Keratinocyte (primary cell): ENCODE measurements around the gene TBC1D3B.

Experiments used
- EZH2 ChIP-seq: IDR thresholded peaks from one replicate; pipeline ENCODE4 v1.6.1; 2012; ENCODE audit warnings: inconsistent platforms, mild to moderate bottlenecking, low read length, moderate library complexity
- TF ChIP-seq, protein P1 (sequence below), 3 experiments: IDR thresholded peaks in 1 of 3; conservative IDR thresholded peaks in 1 of 3; optimal IDR thresholded peaks in 1 of 3; 2 replicates in 2 of 3; 3 replicates in 1 of 3; pipeline versions ENCODE3 to v1.5.1; 2011; ENCODE audit warnings: low read length in 3 of 3, mild to moderate bottlenecking in 3 of 3, moderate library complexity in 2 of 3, control low read depth in 1 of 3, inconsistent platforms in 1 of 3; ENCODE audit not compliant: insufficient read depth in 2 of 3; ENCODE audit errors: extremely low read depth in 1 of 3

DNA sequence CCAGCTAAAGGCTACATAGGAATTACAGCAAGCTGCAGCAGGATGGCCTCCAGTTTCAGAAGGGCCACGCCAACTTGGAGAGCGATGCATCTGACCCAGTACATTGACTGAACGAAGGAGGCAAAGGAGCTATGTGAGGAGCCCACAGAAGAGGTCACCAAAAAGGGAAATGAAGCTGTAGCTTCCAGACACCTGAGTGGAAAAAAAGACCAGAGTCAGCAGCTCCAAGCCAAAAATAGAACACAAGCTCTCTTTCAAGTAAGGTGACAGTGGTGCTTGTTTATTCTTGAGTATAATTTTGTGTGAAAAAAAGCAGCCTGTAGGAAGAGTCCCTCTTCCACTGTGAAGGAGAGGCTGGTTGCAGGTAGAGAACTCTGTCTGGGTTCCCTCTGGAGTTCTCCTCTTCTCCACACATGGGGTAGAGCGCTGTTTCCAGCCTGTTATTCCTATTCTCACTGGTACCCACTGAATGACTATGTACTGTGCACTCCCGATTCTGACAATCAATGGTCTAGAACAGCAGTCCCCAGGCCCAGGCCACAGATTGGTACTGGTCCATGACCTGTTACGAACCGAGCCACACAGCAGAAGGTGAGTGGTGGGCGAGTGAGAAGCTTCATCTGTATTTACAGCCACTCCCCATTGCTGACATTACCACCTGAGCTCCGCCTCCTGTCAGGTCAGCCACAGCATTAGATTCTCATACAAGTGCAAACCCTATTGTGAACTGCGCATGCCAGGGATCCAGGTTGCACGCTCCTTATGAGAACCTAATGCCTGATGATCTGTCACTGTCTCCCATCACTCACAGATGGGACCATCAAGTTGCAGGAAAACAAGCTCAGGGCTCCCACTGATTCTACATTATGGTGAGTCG is 57.7 kb downstream of the TBC1D3B start:
- TF ChIP-seq EZH2: no peak
- TF ChIP-seq, protein P1, sequence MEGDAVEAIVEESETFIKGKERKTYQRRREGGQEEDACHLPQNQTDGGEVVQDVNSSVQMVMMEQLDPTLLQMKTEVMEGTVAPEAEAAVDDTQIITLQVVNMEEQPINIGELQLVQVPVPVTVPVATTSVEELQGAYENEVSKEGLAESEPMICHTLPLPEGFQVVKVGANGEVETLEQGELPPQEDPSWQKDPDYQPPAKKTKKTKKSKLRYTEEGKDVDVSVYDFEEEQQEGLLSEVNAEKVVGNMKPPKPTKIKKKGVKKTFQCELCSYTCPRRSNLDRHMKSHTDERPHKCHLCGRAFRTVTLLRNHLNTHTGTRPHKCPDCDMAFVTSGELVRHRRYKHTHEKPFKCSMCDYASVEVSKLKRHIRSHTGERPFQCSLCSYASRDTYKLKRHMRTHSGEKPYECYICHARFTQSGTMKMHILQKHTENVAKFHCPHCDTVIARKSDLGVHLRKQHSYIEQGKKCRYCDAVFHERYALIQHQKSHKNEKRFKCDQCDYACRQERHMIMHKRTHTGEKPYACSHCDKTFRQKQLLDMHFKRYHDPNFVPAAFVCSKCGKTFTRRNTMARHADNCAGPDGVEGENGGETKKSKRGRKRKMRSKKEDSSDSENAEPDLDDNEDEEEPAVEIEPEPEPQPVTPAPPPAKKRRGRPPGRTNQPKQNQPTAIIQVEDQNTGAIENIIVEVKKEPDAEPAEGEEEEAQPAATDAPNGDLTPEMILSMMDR (optimal IDR thresholded peaks at IDR 0.05 in 1 of 3, IDR thresholded peaks at IDR 0.05 in 1 of 3, conservative IDR thresholded peaks at IDR 0.05 in 1 of 3; ENCODE audit: extremely low read depth in 1 of 3, insufficient read depth in 2 of 3, low read length in 3 of 3): no peak
